ENCODE data around the gene IFFO2.

Gene IFFO2

DNA sequence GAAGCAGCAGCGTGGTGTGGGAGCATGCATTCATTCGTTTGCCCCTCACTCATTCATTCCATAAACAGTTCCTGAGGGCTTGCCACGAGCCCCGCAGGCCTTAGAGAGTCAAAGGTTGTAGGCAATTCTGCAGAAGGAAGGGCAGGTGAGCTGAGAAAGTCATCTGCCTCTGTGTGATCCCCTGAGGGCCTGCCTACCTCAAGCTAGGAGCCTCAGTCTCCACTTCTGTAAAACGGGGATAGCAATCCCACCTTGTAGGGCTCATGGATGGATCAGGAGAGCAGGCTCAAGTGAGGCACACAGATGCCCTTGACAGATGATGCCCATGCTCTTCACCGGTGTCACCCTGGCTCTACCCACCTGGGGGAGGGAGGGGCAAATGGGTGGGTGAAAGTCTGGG is 27.5 kb downstream of the IFFO2 start:
- Histone ChIP-seq H3K9ac (ENCODE audit: low read depth, low read length) (no peak overlapping the region), H3K36me3 (ENCODE audit: insufficient read depth, low read depth, low read length) (no peaks in the 10 kb centered on the region), H3K27ac (ENCODE audit: low read length) (no peak overlapping the region), H3K27me3 (ENCODE audit: insufficient read depth, low read length) (no peaks in the 10 kb centered on the region), H3K4me3 (ENCODE audit: low read length) (no peak overlapping the region), H3K4me1 (ENCODE audit: insufficient read depth, low read length) (no peaks in the 10 kb centered on the region; the same call in 1 of the 2 replicates), H3K9me3 (ENCODE audit: insufficient read depth, low read depth, low read length) (no peaks in the 10 kb centered on the region)

DNA sequence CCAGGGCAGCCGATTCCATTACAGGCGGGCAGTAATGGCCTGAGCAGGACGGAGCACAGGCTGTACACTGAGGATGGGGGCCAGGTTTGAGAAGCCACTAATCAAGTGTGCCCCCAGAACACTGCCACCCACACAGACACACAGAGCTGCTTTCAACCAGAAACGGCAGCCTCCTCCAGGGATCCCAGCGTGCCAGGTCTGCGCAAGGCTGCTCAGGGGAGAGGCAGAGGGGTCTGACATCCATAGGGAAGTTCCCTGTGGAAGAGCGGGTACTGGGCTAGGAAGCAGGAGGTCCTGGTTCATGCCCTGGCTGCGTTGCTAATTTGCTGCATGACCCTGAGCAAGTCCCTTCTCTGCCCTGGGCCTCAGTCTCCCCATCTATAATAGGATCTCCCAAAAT is 28.1 kb downstream of the IFFO2 start:
- H3K4me3 ChIP-seq (ENCODE audit: low read length) = no peak overlapping the region
- H3K4me1 ChIP-seq (ENCODE audit: insufficient read depth, low read length) = peaks cover 3% of the 10 kb centered on the region
- no peak overlapping the region for H3K27ac ChIP-seq (ENCODE audit: low read length)
- H3K9ac ChIP-seq (ENCODE audit: low read depth, low read length) = no peak overlapping the region
- no peaks in the 10 kb centered on the region for H3K9me3 ChIP-seq (ENCODE audit: insufficient read depth, low read depth, low read length)
- no peaks in the 10 kb centered on the region for H3K27me3 ChIP-seq (ENCODE audit: insufficient read depth, low read length)
- H3K36me3 ChIP-seq (ENCODE audit: insufficient read depth, low read depth, low read length) = no peaks in the 10 kb centered on the region

DNA sequence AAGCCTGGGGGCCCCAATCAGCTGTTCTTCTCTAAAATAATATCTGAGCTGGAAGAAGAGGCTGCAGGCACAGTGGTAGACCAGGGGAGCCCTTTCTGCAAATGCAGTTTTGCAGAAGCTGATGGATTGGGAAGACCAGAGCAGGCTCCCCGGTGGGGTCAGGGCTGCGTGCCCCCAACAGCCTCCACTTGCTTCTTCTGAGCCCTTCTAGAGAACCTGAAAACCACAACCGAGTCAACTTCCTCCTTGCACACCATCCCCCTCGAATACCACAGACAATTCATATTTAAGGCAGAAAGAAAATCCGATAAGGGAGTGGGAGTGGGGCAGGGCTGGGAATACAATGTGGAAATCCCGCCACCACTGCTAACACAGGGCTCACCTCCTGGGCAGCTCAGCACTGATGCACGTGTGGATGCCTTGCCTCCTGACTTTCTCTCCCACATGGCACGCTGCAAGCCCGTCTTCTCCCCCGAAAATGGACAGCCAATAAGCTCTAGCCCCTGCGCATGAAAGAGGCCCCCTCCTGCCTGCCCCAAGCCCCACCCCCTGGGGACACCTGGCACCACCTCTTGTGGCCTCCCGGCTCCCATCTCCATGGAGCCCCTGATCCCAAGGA is 28.7 kb downstream of the IFFO2 start:
- Histone ChIP-seq H3K9me3 (ENCODE audit: insufficient read depth, low read depth, low read length) (no peaks in the 10 kb centered on the region), H3K36me3 (ENCODE audit: insufficient read depth, low read depth, low read length) (no peaks in the 10 kb centered on the region), H3K27ac (ENCODE audit: low read length) (no peak overlapping the region), H3K4me1 (ENCODE audit: insufficient read depth, low read length) (peaks cover 3% of the 10 kb centered on the region), H3K27me3 (ENCODE audit: insufficient read depth, low read length) (no peaks in the 10 kb centered on the region), H3K9ac (ENCODE audit: low read depth, low read length) (no peak overlapping the region), H3K4me3 (ENCODE audit: low read length) (no peak overlapping the region)

DNA sequence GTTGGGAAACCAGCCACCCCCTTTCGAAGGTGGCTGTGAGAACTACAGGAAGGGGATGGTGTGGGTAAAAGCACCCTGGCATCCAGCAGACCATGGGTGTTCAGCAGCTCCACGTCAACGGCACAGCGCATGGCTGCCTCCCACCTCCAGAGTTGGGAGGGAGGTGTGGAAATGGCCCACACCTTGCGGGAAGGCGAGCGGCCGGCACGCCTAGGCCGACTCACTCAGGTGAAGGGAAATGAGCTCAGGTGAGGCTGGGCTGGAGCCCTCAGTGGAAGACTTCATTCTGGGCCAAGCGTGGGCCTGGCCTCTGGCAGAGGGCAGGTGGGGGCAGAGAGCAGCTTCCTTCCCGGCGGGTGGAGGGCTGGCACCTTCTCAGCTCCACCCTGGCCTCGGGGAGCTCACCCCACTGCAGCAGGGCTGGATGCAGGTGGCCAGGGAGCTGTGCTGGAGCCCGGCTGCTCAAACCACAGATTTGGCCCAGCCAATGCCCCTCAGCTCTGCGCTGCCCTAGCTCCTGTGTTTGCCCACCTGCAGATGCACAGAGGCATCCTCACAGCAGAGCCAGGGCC is 29.3 kb downstream of the IFFO2 start:
- no peaks in the 10 kb centered on the region for H3K27me3 ChIP-seq (ENCODE audit: insufficient read depth, low read length)
- H3K4me3 ChIP-seq (ENCODE audit: low read length) = no peak overlapping the region
- H3K27ac ChIP-seq (ENCODE audit: low read length) = no peak overlapping the region
- H3K4me1 ChIP-seq (ENCODE audit: insufficient read depth, low read length) = peaks cover 6% of the 10 kb centered on the region
- no peak overlapping the region for H3K9ac ChIP-seq (ENCODE audit: low read depth, low read length)
- H3K36me3 ChIP-seq (ENCODE audit: insufficient read depth, low read depth, low read length) = no peaks in the 10 kb centered on the region
- no peaks in the 10 kb centered on the region for H3K9me3 ChIP-seq (ENCODE audit: insufficient read depth, low read depth, low read length)

DNA sequence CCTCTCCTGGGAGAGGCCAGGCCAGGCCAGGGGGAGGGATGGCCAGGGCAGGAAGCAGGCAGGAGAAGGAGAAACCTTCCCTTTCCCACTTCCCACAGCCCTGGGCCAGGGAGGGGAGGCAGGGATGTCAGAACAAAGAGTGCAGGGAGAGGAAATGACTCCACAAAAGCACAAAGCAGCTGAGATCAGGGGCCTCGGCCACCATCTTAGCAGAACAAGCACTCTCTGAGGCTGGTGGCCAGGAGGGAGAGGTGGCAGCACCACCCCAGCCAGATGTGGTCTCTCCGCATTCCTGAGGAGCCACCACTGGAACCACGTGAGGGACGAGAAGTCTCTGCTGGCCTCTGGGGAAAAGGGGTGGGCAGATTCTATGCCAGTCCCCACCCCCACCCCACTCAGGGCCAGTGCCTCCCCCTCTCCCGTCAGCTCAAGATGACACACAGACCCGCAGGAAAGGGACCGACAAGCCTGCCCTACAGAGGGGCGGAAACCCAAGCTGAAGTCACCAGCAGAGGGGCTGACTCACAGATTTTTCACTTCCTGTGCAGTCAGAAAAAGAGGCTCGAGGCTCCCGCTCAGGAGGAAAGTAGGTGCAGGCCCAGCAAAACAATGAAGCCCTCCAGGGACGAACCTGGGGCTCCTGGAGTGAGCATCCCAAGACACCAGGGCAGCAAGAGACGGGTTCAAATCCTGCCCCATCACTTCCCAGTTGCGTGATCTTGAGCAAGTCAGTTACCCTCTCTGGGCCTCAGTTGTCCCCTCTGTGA is 30.0 kb downstream of the IFFO2 start:
- Histone ChIP-seq H3K9ac (ENCODE audit: low read depth, low read length) (no peak overlapping the region), H3K36me3 (ENCODE audit: insufficient read depth, low read depth, low read length) (no peaks in the 10 kb centered on the region), H3K4me1 (ENCODE audit: insufficient read depth, low read length) (peaks cover 6% of the 10 kb centered on the region), H3K27me3 (ENCODE audit: insufficient read depth, low read length) (no peaks in the 10 kb centered on the region), H3K4me3 (ENCODE audit: low read length) (no peak overlapping the region), H3K27ac (ENCODE audit: low read length) (no peak overlapping the region), H3K9me3 (ENCODE audit: insufficient read depth, low read depth, low read length) (no peaks in the 10 kb centered on the region)

DNA sequence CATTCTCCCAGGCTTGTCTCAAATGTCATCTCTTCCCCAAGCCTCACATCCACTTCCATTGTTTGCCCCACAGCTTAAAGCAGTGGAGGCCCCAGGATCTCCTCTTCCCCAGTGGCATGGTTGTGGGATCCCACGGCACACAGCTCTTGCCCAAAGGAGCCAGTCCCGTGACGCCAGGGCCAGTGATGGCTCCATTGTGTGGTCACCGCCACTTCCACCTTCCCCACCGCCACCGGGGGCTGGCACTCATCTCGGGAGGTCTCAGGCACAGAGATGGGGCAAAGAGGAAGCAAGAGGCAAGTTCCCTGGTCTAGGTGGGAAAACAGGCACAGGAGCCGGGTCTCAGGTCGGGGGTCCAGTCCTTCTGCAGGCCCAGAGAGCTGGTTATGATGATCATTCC is 31.2 kb downstream of the IFFO2 start:
- Histone ChIP-seq H3K27me3 (ENCODE audit: insufficient read depth, low read length) (no peaks in the 10 kb centered on the region), H3K27ac (ENCODE audit: low read length) (no peak overlapping the region), H3K9me3 (ENCODE audit: insufficient read depth, low read depth, low read length) (no peaks in the 10 kb centered on the region), H3K4me3 (ENCODE audit: low read length) (no peak overlapping the region), H3K4me1 (ENCODE audit: insufficient read depth, low read length) (peaks cover 6% of the 10 kb centered on the region), H3K36me3 (ENCODE audit: insufficient read depth, low read depth, low read length) (no peaks in the 10 kb centered on the region), H3K9ac (ENCODE audit: low read depth, low read length) (no peak overlapping the region)

DNA sequence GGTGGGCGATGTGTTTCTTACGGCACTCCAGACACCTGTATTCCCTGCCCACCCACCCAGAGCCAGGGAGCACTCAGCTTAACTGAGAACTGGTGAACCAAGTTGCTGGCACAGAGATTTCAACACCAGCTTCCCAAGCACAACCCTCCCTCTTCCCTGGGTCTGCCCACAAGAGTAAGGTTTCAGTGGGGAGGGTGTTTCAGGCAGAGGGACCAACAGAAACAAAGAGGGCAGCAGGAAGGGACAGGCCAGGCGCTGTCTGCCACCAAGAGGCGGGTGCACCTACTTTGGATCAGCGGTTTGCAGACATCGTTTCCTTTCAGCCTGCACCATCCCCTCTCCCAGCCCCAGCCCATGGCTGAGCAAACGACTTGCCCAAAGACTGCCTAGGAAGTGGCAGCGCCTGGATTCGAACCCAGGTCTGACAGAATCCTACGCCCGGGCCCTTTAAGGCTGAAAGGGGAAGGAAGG is 32.2 kb downstream of the IFFO2 start:
- H3K36me3 ChIP-seq (ENCODE audit: insufficient read depth, low read depth, low read length) = no peaks in the 10 kb centered on the region
- no peaks in the 10 kb centered on the region for H3K27me3 ChIP-seq (ENCODE audit: insufficient read depth, low read length)
- H3K9ac ChIP-seq (ENCODE audit: low read depth, low read length) = no peak overlapping the region
- no peak overlapping the region for H3K4me3 ChIP-seq (ENCODE audit: low read length)
- H3K4me1 ChIP-seq (ENCODE audit: insufficient read depth, low read length) = peaks cover 6% of the 10 kb centered on the region
- H3K9me3 ChIP-seq (ENCODE audit: insufficient read depth, low read depth, low read length) = no peaks in the 10 kb centered on the region
- H3K27ac ChIP-seq (ENCODE audit: low read length) = no peak overlapping the region

DNA sequence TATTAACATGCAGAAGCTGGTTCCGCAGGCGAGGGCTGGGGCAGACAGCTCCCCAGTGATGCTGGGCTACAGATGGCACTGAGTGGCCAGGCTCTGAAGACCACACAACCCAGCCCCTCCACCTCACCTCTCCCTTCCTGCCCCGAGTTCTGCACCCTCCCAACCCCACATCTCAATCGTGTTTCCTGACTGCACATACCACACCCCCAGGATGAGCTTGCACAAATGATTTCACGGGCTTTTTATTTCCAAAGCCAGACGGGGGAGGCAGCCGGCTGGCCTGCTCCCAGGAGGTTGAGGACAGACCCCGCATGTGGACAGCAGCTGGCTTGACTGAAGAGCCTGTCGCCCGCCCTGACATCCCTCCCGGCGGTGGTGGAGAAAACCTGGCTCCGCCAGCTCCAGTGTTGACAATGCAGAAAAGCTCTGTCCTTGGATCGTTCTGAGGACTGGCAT is 32.7 kb downstream of the IFFO2 start:
- no peaks in the 10 kb centered on the region for H3K27me3 ChIP-seq (ENCODE audit: insufficient read depth, low read length)
- no peaks in the 10 kb centered on the region for H3K36me3 ChIP-seq (ENCODE audit: insufficient read depth, low read depth, low read length)
- H3K4me3 ChIP-seq (ENCODE audit: low read length) = no peak overlapping the region
- no peaks in the 10 kb centered on the region for H3K9me3 ChIP-seq (ENCODE audit: insufficient read depth, low read depth, low read length)
- no peak overlapping the region for H3K9ac ChIP-seq (ENCODE audit: low read depth, low read length)
- peaks cover 6% of the 10 kb centered on the region for H3K4me1 ChIP-seq (ENCODE audit: insufficient read depth, low read length)
- H3K27ac ChIP-seq (ENCODE audit: low read length) = no peak overlapping the region

DNA sequence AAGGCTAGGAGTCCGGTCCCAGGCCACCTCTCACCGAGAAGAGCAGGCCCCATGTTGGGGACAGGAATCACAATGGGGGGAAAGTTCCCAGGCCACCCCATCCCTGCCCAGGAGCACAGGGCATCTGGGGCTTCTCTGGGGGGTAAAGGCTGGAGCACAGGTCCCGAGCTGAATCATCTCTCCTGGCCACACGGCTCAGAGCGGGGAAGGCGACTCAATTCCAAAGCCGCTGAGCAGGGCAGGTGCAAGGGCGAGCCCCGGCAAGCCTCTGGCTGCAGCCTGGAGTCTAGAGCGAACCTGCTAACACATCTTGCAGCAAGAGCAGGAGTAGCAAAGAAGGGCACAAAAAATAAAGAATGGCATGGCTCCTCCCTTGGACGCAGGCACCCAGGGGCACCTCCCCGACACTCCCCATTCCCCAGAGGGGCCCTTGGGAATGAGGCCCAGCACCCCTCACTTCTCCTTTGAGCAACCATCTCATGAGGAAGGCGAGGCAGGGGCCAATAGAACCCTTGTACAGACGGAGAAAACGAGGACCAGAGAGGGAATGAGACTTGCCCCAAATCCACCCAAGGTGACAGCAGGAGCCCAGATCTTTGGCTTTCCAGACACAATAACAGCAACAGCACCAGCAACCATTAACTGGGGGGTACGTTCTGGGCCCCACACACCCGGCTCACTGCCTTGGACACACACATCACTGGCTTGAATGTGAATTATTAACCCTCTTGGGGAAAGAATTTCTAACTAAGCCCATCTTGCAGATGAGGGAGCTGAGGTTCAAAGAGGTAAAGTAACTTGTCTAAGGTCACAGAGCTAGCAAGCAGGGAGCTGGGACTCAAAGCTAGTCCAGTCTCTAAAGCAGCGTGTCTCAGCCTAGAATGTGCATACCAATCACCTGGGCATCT is 33.4 kb downstream of the IFFO2 start:
- Histone ChIP-seq H3K4me1 (ENCODE audit: insufficient read depth, low read length) (peaks cover 6% of the 10 kb centered on the region), H3K9ac (ENCODE audit: low read depth, low read length) (peak overlapping the region; percentile 37; the same call in 1 of the 2 replicates), H3K4me3 (ENCODE audit: low read length) (no peak overlapping the region), H3K36me3 (ENCODE audit: insufficient read depth, low read depth, low read length) (no peaks in the 10 kb centered on the region), H3K9me3 (ENCODE audit: insufficient read depth, low read depth, low read length) (no peaks in the 10 kb centered on the region), H3K27me3 (ENCODE audit: insufficient read depth, low read length) (no peaks in the 10 kb centered on the region), H3K27ac (ENCODE audit: low read length) (no peak overlapping the region)

DNA sequence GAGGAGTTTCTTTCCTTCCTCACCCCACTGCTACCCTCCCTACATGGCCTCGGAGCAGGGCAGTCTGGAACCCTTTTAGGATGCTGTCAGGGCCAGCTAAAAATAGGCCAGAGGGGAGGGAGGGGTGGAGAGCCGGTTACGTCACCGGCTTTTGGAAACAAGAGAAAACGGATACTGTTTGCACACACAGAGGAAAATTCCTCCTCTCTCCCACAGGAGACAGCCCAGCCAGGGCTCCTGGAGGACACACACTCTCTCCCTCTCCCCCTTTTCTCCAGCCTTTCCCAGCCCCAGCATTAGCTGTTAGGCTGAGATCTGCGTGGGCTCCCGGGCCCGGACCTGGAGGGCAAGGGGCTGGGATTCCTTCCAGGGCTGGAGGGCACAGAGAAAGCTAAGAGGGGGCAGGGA is 34.2 kb downstream of the IFFO2 start:
- no peaks in the 10 kb centered on the region for H3K36me3 ChIP-seq (ENCODE audit: insufficient read depth, low read depth, low read length)
- H3K9ac ChIP-seq (ENCODE audit: low read depth, low read length) = peak overlapping the region; percentile 37; the same call in 1 of the 2 replicates
- H3K9me3 ChIP-seq (ENCODE audit: insufficient read depth, low read depth, low read length) = no peaks in the 10 kb centered on the region
- H3K27me3 ChIP-seq (ENCODE audit: insufficient read depth, low read length) = no peaks in the 10 kb centered on the region
- H3K4me1 ChIP-seq (ENCODE audit: insufficient read depth, low read length) = peaks cover 6% of the 10 kb centered on the region
- no peak overlapping the region for H3K27ac ChIP-seq (ENCODE audit: low read length)
- no peak overlapping the region for H3K4me3 ChIP-seq (ENCODE audit: low read length)

DNA sequence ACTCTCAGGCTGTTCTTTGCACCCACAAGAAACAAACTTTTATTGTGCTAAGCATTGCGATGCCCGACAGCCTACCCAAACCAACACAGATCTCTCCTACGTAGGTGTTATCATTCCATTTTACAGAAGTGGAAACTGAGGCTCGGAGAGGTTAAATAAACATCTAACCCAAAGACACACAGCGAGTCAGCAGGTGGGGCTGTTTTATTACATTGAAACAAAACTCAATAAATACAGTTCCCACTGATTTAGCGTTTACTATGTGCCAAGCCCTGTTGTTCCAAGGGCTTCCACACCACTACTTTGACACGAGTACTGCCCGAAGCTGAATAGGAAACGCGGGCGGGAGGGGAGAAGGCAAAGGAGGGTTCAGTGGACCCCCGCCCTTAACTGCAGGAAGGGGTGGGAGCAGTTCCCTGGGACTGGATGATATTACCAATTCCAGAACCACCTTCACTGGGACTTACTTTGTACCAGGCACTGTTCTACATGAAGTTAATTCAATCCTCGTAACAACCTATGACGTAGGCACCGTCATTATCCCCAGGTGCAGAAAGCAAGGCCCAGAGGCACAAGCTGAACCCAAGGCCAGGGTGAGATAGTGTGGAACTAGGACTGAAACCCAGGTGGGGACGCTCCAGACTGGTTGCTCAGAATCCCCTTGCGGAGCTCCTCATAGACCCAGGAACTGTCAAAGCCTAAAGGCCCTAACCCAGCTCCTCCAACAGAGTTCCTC is 34.8 kb downstream of the IFFO2 start:
- H3K27ac ChIP-seq (ENCODE audit: low read length) = no peak overlapping the region
- no peak overlapping the region for H3K4me3 ChIP-seq (ENCODE audit: low read length)
- no peak overlapping the region for H3K9ac ChIP-seq (ENCODE audit: low read depth, low read length)
- no peaks in the 10 kb centered on the region for H3K27me3 ChIP-seq (ENCODE audit: insufficient read depth, low read length)
- H3K4me1 ChIP-seq (ENCODE audit: insufficient read depth, low read length) = peaks cover 6% of the 10 kb centered on the region; the same call in 1 of the 2 replicates
- H3K9me3 ChIP-seq (ENCODE audit: insufficient read depth, low read depth, low read length) = no peaks in the 10 kb centered on the region
- no peaks in the 10 kb centered on the region for H3K36me3 ChIP-seq (ENCODE audit: insufficient read depth, low read depth, low read length)

Measured in iPS-20b (cell line).